ENCODE data around the gene SLC16A12. TPM values are rescaled to one million over a fixed set of nuclear protein-coding genes. Genes with fewer than 3 reads are reported as not detected.

Gene SLC16A12
- total and polyA plus RNA-seq, 2 of the 8 experiments (the other 6 are each of a cell fraction or from before 2014, with no cell fraction given): 1.6 to 1.9 TPM

DNA sequence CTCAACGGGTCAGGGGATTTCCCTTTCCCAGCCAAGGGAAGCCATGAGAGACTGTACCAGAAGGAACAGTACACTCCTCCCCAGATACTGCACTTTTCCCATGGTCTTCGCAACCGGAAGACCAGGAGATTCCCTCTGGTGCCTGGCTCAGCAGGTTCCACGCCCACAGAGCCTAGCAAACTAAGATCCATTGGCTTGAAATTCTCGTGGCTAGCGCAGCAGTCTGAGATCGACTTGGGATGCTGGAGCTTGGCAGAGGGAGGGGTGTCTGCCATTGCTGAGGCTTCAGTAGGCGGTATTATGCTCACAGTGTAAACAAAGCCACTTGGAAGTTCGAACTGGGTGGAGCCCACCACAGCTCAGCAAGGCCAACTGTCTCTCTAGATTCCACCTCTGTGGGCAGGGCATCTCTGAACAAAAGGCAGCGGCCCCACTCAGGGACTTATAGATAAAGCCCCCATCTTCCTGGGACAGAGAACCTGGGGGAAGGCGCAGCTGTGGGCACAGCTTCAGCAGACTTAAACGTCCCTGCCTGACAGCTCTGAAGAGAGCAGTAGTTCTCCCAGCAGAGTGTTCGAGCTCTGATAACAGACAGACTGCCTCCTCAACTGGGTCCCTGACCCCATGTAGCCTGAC, 29.6 kb downstream of the SLC16A12 start:
- Histone ChIP-seq H2BK12ac (ENCODE audit: low read depth, low read length) (no peak overlapping the region), H3K18ac (ENCODE audit: extremely low read depth, low read length) (no peak overlapping the region), H3K27ac (ENCODE audit: low read depth, low read length) (no peak overlapping the region), H3K23ac (ENCODE audit: insufficient read length) (no peak overlapping the region), H4K20me1 (replicated peaks in 1 of 2; ENCODE audit: control insufficient read depth in 1 of 2, insufficient read depth in 2 of 2, low read length in 2 of 2) (no peaks in the 10 kb centered on the region), H4K91ac (replicated peaks; ENCODE audit: insufficient read length, low read length) (no peak overlapping the region), H3K14ac (ENCODE audit: insufficient read length) (no peak overlapping the region), H4K8ac (ENCODE audit: extremely low read depth, insufficient read depth, low read length) (no peak overlapping the region; the same call in 1 of the 2 replicates), H3K9ac (replicated peaks in 1 of 4; ENCODE audit: extremely low read depth in 1 of 4, low read depth in 3 of 4, low read length in 3 of 4) (no peak overlapping the region), H3K79me2 (ENCODE audit: control insufficient read depth in 1 of 2, insufficient read depth in 2 of 2, low read length in 2 of 2) (no peaks in the 10 kb centered on the region), H2AFZ (ENCODE audit: low read length) (no peak overlapping the region), H3K23me2 (ENCODE audit: low read depth, low read length) (no peaks in the 10 kb centered on the region), H4K5ac (ENCODE audit: insufficient read length, low read depth, low read length) (no peak overlapping the region), H3K4me1 (replicated peaks in 1 of 4; ENCODE audit: control insufficient read depth in 3 of 4, insufficient read depth in 4 of 4, low read length in 3 of 4) (no peaks in the 10 kb centered on the region), H3K36me3 (ENCODE audit: control insufficient read depth in 2 of 4, insufficient read depth in 4 of 4, low read length in 3 of 4) (no peaks in the 10 kb centered on the region), H2BK120ac (replicated peaks; ENCODE audit: low read depth, low read length) (no peak overlapping the region), H2BK5ac (ENCODE audit: low read depth, low read length) (no peak overlapping the region), H3K9me3 (ENCODE audit: insufficient read depth in 2 of 2, low read depth in 1 of 2, low read length in 1 of 2) (no peaks in the 10 kb centered on the region; a peak in 1 of 4 replicates), H3K56ac (replicated peaks; ENCODE audit: insufficient read length, low read depth, low read length) (no peak overlapping the region), H3K27me3 (replicated peaks in 1 of 4; ENCODE audit: control insufficient read depth in 3 of 4, extremely low read depth in 1 of 4, insufficient read depth in 3 of 4, low read length in 3 of 4) (no peaks in the 10 kb centered on the region), H3K4me3 (ENCODE audit: extremely low read depth in 1 of 4, insufficient read depth in 2 of 4, low read depth in 3 of 4, low read length in 4 of 4) (no peak overlapping the region), H3K4me2 (ENCODE audit: insufficient read depth in 1 of 2, low read depth in 2 of 2, low read length in 2 of 2) (no peak overlapping the region), H2AK5ac (ENCODE audit: low read depth, low read length) (no peak overlapping the region), H3K79me1 (ENCODE audit: low read depth, low read length) (no peaks in the 10 kb centered on the region), H3K4ac (replicated peaks; ENCODE audit: insufficient read length, low read depth, low read length) (no peak overlapping the region), H2BK15ac (ENCODE audit: low read length) (no peak overlapping the region), H2BK20ac (ENCODE audit: low read length) (no peak overlapping the region)
- TF ChIP-seq RNF2 (IDR thresholded peaks at IDR 0.05; ENCODE audit: borderline replicate concordance, low read depth, low read length, missing control alignments, poor library complexity, severe bottlenecking): no peak
- TF ChIP-seq CBX5 (IDR thresholded peaks at IDR 0.05; ENCODE audit: low read depth, low read length): no peak
- TF ChIP-seq SIN3A (conservative IDR thresholded peaks at IDR 0.05 in 1 of 2, IDR thresholded peaks at IDR 0.05 in 1 of 2; ENCODE audit: low read depth in 1 of 2, low read length in 2 of 2): no peak
- no peak for TF ChIP-seq POU5F1 (IDR thresholded peaks at IDR 0.05; ENCODE audit: low read depth, low read length)
- no peak for TF ChIP-seq TCF12 (IDR thresholded peaks at IDR 0.05; ENCODE audit: low read depth, low read length)
- no peak for TF ChIP-seq SP1 (IDR thresholded peaks at IDR 0.05; ENCODE audit: low read depth, low read length)
- TF ChIP-seq MAX (IDR thresholded peaks at IDR 0.05): no peak
- DNase-seq (ENCODE audit: low read depth in 1 of 2, low spot score in 2 of 2) (no peak), FAIRE-seq (no peak)
- WGBS, 2 experiments (ENCODE audit: extremely low coverage in 1 of 2, insufficient coverage in 1 of 2, insufficient read length in 1 of 2, insufficient replicate concordance in 2 of 2, low coverage in 1 of 2, low lambda C conversion rate in 2 of 2, missing lambda C conversion rate in 1 of 2): 94% methylated on average over 12 of the region's 13 CpGs; no CpG with 5 or more reads in 1 of the 2 experiments
- ChIA-PET POLR2A (ENCODE audit: partially characterized antibody) (interaction anchor here (0.6 kb wide), 2 partner anchors 32 to 228 kb away, joined by 3 read pairs; no protein-coding TSS in a partner anchor), CTCF (ENCODE audit: partially characterized antibody) (interaction anchor here (1.1 kb wide), 1 partner anchor 26 kb away, joined by 3 read pairs; no protein-coding TSS in a partner anchor)

Data from H1 (cell line).